ENCODE results near the gene TMEM151A.

DNA sequence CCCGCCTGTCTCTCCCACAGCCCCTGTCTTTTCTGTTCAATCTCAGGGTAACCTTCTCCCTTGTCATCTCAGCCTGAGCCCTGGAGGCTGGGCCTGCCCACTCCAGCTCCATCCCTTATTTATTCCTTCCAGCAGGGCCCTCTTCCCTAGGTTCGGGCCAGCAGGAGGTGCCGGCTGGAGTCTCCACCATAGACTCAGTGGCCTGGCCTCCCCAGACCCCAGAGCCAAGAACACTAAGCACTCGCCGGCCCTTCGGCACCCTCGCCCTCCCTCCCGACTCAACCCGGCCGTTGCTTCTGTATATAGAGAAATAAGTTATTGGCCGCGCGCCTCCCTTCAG, 24.7 kb upstream of the TMEM151A start:
- TF ChIP-seq, protein P1, sequence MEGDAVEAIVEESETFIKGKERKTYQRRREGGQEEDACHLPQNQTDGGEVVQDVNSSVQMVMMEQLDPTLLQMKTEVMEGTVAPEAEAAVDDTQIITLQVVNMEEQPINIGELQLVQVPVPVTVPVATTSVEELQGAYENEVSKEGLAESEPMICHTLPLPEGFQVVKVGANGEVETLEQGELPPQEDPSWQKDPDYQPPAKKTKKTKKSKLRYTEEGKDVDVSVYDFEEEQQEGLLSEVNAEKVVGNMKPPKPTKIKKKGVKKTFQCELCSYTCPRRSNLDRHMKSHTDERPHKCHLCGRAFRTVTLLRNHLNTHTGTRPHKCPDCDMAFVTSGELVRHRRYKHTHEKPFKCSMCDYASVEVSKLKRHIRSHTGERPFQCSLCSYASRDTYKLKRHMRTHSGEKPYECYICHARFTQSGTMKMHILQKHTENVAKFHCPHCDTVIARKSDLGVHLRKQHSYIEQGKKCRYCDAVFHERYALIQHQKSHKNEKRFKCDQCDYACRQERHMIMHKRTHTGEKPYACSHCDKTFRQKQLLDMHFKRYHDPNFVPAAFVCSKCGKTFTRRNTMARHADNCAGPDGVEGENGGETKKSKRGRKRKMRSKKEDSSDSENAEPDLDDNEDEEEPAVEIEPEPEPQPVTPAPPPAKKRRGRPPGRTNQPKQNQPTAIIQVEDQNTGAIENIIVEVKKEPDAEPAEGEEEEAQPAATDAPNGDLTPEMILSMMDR (conservative IDR thresholded peaks at IDR 0.05; ENCODE audit: low read depth, low read length) = no peak; the same call in 1 of the 2 replicates
- TF ChIP-seq EZH2 (IDR thresholded peaks at IDR 0.05; ENCODE audit: low read length, unreplicated experiment) = no peak
- TF ChIP-seq EZH2phosphoT487 (IDR thresholded peaks at IDR 0.05; ENCODE audit: borderline replicate concordance, low read length) = no peak

Measured in PC-3 (cell line).